GM18505 (cell line): Measurements from ENCODE around the gene KRT16.
"Not testable (repeated sequence)": the region's sequence is repeated elsewhere in the genome, so short reads cannot be mapped to it uniquely, and the experiment has no call there.

Experiments used
- ATAC-seq: cut with Tn5 transposase; IDR thresholded peaks from one replicate; pipeline ENCODE4 v1.9.1; 2021; ENCODE audit not compliant: unreplicated experiment
- POLR2A ChIP-seq: IDR thresholded peaks from 4 replicates; pipeline ENCODE4 v1.6.1; 2011; ENCODE audit warnings: borderline replicate concordance; ENCODE audit not compliant: insufficient read depth, insufficient read length; ENCODE audit errors: extremely low read depth

KRT16 gene

GRCh38 chr17:41652461-41652970, 39.9 kb upstream of the KRT16 start:
- no peak for TF ChIP-seq POLR2A

GRCh38 chr17:41651625-41652460, 39.3 kb upstream of the KRT16 start:
- no peak for ATAC-seq
- no peak for TF ChIP-seq POLR2A

More at GRCh38 chr17:41652461-41652970, 39.9 kb upstream of the KRT16 start:
- ATAC-seq = no peak

DNA sequence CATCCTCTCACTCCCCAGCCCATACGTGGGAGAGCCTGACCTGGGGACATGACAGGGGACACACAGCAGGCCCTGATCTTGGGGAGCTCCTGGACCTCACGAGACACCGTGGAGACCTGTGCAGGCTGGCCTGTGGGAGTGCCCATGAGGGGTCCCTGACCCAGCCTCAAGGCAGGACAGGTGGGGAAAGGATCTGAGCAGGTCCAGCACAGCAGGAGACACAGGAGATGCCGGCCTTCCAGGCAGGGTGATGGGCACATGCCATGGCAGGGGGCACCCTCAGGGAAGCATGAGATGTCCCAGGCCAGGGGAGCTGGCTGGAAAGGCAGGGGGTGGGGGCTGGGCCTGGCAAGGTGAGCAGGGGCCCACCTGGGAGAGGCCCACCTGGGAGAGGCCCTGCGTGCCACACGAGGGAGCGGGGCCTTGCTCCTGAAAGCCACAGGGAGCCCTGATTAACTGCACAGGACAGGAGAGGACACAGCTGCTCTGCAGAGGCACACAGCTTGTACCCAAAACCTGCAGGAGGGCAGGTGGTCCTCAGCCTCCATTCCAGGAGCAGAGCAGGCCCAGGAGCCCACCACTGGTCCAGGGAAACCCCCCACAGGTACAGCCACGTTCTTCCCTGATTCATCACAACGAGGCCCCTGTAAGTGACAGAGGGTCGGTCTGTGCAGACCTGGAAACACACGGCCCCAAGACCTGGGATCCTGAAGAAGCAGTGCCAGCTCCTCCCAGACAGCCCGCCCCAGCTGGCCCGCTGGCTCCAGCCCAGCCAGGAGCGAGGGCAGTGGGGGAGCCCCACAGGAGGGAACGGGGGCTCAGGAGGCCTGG, 38.4 kb upstream of the KRT16 start:
- no peak for TF ChIP-seq POLR2A
- no peak for ATAC-seq

- no peak for TF ChIP-seq POLR2A
- ATAC-seq = no peak
These were observed 37.5 kb upstream of the KRT16 start for GRCh38 chr17:41649923-41650519.

- no peak for ATAC-seq
- no peak for TF ChIP-seq POLR2A
These were observed 36.0 kb upstream of the KRT16 start for GRCh38 chr17:41648411-41649195.

GRCh38 chr17:41647940-41648410, 35.4 kb upstream of the KRT16 start:
- TF ChIP-seq POLR2A = no peak
- no peak for ATAC-seq

DNA sequence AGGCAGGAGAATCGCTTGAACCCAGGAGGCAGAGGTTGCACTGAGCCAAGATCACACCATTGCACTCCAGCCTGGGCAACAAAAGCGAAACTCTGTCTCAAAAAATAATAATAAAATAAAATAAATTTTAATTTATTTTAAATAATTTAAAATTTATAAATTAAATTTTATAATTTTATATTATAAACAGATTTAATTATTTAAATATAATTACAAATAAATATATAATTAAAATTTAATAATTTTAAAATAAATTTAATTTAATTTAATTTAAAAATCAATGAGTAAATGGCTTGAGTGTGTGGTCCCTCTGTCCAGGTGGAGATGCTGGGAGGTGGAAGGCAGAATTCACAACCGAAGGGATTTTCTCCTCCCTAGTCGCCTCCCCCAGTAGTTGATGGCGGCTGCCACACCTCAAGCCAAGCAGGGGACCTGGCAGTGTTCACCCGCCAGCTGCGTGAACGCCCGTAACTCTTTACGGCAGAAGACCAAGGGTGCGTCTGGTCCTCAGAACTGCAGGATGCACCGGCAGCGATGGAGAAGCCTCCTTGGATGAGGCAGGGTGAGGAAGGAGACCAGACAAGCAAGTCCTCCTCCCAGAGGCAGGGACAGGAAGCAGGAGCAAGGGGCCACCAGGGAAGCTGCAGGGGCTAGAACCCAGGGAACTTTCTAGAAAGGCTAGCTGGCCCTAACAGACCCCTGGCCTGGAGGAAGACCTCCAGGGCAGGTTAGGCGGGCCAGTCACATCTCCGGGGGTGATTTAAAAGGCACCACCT, 34.7 kb upstream of the KRT16 start:
- no peak for TF ChIP-seq POLR2A
- ATAC-seq = no peak

DNA sequence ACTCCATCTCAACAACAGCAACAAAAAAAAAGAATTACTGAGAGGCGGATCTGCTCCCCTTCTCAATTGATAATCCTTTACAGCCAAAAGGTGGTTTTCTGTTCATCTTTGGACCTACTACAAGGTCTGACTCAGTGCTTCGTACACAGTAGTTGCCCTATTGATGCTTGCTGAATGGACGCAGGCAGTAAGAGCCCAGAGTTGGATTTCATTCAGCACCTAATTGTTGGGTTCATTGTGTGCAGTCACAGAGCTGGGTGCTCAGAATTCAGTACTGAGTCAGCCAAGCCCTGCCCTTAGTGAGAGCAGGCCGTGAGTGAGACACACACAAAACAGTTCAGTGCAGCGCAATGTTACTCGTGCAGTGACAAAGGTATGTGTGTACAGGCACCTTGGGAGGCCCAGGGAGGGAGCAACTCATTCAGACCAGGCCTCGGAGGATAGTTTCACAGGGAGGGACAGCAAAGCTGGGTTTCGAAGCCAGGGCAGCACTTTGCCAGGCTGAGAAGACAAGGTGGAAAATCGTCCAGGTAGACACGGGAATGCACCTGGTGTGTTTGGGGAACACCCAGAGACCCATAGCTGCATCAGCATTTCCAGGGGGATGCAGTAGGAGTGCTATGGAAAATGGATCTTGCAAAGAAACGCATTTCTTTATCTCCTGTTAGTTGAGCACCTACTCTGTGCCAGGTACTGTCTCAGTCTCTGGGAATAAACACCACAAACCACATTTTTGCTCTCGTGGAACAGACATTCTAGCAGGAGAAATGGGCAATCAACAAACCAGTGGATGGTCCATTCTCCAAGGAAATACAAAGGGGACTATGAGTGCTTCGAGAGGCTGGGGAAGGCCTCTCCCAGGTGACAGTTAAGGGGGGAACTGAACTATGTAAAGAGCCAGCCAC, 29.9 kb upstream of the KRT16 start:
- no peak for ATAC-seq
- TF ChIP-seq POLR2A = no peak

DNA sequence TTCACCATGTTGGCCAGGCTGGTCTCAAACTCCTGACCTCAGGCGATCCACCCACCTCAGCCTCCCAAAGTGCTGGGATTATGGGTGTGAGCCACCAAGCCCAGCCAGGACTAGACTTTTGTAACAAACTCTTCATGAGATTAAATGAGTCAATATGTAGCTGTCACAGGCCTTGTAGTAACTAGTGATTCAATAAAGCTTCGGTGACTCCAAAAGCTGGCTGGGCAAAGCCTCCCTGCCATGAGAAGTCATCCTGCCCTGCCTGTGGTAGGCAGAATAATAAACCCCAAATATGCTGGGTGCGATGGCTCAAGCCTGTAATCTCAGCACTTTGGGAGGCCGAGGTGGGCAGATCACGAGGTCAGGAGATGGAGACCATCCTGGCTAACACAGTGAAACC, 28.0 kb upstream of the KRT16 start:
- ATAC-seq = not testable (repeated sequence)

- ATAC-seq = no peak
These were observed 27.2 kb upstream of the KRT16 start for GRCh38 chr17:41639492-41640473.

GRCh38 chr17:41638941-41639340, 26.4 kb upstream of the KRT16 start:
- no peak for ATAC-seq
- no peak for TF ChIP-seq POLR2A

More at GRCh38 chr17:41639492-41640473, 27.2 kb upstream of the KRT16 start:
- TF ChIP-seq POLR2A = no peak
